ENCODE measurements around the gene CRACR2B. TPM values are rescaled to one million over a fixed set of nuclear protein-coding genes. Genes with fewer than 3 reads are reported as not detected.

Gene CRACR2B
- total RNA-seq, 4 donors from 2014 or later: 0.48 to 5.7 (median 3.5) TPM

DNA sequence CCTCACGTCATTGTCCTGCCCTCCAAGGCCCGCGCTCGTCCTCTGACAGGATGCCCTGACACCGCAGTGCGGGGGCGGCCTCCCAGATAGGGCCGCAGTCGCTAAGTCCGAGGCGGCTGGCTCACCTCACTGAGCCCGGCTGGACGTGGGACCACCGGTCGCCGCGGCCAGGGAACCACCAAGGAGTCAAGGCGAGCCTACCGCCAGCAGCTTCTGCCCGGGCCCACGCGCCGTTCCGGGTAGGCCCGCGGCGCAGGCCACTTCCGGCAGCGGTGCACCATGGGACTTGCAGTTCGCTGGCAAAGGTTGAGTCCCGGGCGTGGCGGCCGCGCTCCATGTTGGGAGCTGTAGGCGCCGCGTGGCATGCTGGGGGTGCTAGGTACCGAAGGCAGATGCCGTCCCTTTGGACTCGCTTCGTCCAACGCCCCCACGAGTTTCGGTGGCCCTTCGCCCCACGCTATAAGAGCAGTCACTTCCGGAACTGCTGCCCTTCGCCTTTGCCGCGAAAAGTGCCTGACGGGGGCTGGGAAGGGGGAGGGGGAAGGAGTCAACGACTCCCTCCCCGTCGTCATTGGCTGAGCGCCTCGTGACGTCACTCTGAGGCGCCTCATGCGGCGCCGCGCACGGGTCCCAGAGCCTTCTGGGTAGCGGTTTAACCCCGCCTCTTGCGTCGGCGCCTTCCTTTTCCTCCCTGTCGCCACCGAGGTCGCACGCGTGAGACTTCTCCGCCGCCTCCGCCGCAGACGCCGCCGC is 18.3 kb upstream of the CRACR2B start, which contains the start of gene RPLP2:
Gene RPLP2 (plus strand): TSS at position 681 of the 753 bp plus-strand sequence. CDS start 268 bp downstream, outside the sequence.
- H3K27me3 ChIP-seq: no peaks in the 10 kb centered on the region
- TF ChIP-seq POLR2A (IDR thresholded peaks at IDR 0.05): peak in 3 of 4 donors; percentile 85 to 90 (median 88)
- TF ChIP-seq, protein P1, sequence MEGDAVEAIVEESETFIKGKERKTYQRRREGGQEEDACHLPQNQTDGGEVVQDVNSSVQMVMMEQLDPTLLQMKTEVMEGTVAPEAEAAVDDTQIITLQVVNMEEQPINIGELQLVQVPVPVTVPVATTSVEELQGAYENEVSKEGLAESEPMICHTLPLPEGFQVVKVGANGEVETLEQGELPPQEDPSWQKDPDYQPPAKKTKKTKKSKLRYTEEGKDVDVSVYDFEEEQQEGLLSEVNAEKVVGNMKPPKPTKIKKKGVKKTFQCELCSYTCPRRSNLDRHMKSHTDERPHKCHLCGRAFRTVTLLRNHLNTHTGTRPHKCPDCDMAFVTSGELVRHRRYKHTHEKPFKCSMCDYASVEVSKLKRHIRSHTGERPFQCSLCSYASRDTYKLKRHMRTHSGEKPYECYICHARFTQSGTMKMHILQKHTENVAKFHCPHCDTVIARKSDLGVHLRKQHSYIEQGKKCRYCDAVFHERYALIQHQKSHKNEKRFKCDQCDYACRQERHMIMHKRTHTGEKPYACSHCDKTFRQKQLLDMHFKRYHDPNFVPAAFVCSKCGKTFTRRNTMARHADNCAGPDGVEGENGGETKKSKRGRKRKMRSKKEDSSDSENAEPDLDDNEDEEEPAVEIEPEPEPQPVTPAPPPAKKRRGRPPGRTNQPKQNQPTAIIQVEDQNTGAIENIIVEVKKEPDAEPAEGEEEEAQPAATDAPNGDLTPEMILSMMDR (IDR thresholded peaks at IDR 0.05): peak in 2 of 6 experiments; percentile 13 to 14
- H3K4me3 ChIP-seq: peak within 1 kb of the TSS; percentile 69 to 99 (median 83)
- DNase-seq: peak; percentile 96
- no peaks in the 10 kb centered on the region for H3K9me3 ChIP-seq
- H3K36me3 ChIP-seq: peaks cover 18 to 33% (median 23%) of the 10 kb centered on the region in 3 donors
- intact Hi-C loops (cut with DNase I): no loop called here
- 0% methylated on average over 1 to 12 of the region's 81 CpGs for WGBS, 2 donors
- H3K27ac ChIP-seq: peak within 1 kb of the TSS; percentile 98 to 99 (median 98)
- peaks cover 29 to 65% (median 37%) of the 10 kb centered on the region in 3 donors for H3K4me1 ChIP-seq

DNA sequence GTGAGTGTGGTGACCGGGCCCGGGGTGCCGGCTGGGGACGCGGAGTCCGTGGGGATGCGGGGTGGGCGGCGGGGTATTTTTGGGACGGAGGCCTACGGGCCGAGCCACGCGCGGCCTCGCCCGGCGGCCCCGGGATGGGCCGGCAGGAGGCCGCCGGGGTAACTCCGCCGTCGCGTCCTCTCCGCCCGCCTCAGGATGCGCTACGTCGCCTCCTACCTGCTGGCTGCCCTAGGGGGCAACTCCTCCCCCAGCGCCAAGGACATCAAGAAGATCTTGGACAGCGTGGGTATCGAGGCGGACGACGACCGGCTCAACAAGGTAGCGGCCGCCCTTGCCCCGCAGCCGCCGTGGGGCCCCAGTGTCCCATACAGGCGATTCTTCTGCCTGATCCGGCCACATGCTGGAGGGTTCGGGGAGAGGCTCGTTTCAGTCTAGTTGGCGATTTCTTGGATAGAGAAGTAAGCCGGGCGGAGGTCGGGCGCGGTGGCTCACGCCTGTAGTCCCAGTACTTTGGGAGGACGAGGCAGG is 17.6 kb upstream of the CRACR2B start:
- TF ChIP-seq, protein P1 (IDR thresholded peaks at IDR 0.05): peak in 1 of 6 experiments; percentile 21
- TF ChIP-seq POLR2A (IDR thresholded peaks at IDR 0.05): no peak
- intact Hi-C loops (cut with DNase I): no loop called here
- H3K9me3 ChIP-seq: no peaks in the 10 kb centered on the region
- peaks cover 25 to 59% (median 31%) of the 10 kb centered on the region in 3 donors for H3K4me1 ChIP-seq
- H3K36me3 ChIP-seq: peaks cover 18 to 39% (median 23%) of the 10 kb centered on the region in 3 donors
- H3K27ac ChIP-seq: peak overlapping the region; percentile 98 to 99 (median 98)
- no peaks in the 10 kb centered on the region for H3K27me3 ChIP-seq
- no peak for DNase-seq
- WGBS, 2 donors: 0% methylated on average over 4 of the region's 55 CpGs; no CpG with 5 or more reads in 1 of the 2 donors
- H3K4me3 ChIP-seq: peak overlapping the region; percentile 69 to 99 (median 83)

DNA sequence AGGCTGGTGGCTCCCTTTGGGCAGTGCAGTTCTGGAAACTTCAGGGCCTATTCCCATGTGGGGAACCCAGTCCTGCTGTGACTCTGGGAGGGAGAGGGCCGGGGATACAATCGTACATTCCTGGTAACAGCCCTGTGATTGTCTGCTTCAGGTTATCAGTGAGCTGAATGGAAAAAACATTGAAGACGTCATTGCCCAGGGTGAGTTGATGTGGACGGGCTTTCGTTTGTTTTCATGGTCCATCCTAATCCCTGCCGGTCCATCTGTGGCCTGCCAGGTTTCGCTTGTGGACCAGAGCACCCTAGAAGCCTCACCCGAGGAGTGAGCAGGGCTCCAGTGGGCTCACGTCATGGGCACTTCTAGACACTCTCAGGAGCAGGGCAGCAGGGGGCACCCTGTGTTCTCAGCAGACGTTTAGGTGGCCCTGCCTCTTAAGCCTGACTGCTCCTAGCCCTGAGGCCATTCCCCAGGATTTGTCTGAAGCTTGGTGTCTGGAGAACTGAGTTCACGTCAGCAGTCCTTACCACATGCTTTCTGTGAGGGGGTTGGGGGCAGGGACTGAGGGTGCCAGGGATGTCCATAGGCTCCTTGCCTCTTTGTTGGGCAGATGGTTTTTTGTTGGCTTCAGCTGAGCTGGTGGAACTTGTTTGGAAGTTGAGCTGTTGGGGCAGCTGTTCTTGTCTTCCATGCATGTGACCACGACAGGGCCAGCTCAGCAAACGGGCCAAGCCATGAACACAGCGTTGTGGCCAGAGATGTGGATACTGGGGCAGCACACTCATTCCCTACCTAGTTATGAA is 16.1 kb upstream of the CRACR2B start:
- H3K4me1 ChIP-seq: peaks cover 25 to 47% (median 25%) of the 10 kb centered on the region in 3 donors
- H3K27ac ChIP-seq: peak overlapping the region in 2 of 4 donors; percentile 99
- H3K27me3 ChIP-seq: no peaks in the 10 kb centered on the region
- TF ChIP-seq, protein P1 (IDR thresholded peaks at IDR 0.05): peak in 1 of 6 experiments; percentile 3
- no peak for TF ChIP-seq POLR2A (IDR thresholded peaks at IDR 0.05)
- H3K36me3 ChIP-seq: peaks cover 18 to 46% (median 23%) of the 10 kb centered on the region in 3 donors
- WGBS, 2 donors: 67 to 73% methylated on average over 4 to 5 of the region's 14 CpGs
- peak overlapping the region in 1 of 4 donors; percentile 99 for H3K4me3 ChIP-seq
- no peaks in the 10 kb centered on the region for H3K9me3 ChIP-seq
- intact Hi-C loops (cut with DNase I): no loop called here
- no peak for DNase-seq

DNA sequence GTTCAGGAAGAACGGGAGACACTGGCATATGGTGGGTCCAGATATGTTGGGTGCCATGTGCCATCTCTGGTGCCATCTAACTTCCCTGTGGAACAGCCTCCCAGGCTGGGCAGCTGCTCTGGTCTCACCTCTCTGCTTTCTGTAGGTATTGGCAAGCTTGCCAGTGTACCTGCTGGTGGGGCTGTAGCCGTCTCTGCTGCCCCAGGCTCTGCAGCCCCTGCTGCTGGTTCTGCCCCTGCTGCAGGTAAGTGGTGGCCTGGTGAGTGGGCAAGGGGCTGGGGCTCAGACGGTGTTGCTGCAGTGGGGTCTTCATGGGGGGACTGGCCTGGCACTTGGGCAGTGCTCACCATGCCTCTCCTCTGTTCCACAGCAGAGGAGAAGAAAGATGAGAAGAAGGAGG is 15.3 kb upstream of the CRACR2B start:
- 52 to 70% methylated on average over 1 to 2 of the region's 3 CpGs for WGBS, 2 donors
- Histone ChIP-seq H3K4me3 (no peak overlapping the region), H3K27ac (peak overlapping the region in 2 of 4 donors; percentile 99), H3K36me3 (peaks cover 18 to 46% (median 23%) of the 10 kb centered on the region in 3 donors), H3K4me1 (peaks cover 25 to 45% (median 25%) of the 10 kb centered on the region in 3 donors), H3K9me3 (no peaks in the 10 kb centered on the region), H3K27me3 (no peaks in the 10 kb centered on the region)
- intact Hi-C loops (cut with DNase I): no loop called here
- DNase-seq: no peak
- no peak for TF ChIP-seq POLR2A (IDR thresholded peaks at IDR 0.05)
- TF ChIP-seq, protein P1 (IDR thresholded peaks at IDR 0.05): no peak
